Muscle of arm (tissue), 14 donors: ENCODE data around the gene CUL3. TPM values are rescaled to one million over a fixed set of nuclear protein-coding genes. Genes with fewer than 3 reads are reported as not detected.
"Not testable (repeated sequence)": the region's sequence is repeated elsewhere in the genome, so short reads cannot be mapped to it uniquely, and the experiment has no call there.

ENCODE experiments used
- DNase-seq: peaks from one replicate; pipeline ENCODE4 v3.0.0-alpha.2; 2013
- long read RNA-seq, 11 donors: transcript quantifications; one replicate each; lab custom pipeline, GENCODE V29; 2026
- polyA plus RNA-seq, 12 donors: library from polyadenylated mRNA; unstranded; fragments of 120-200 nt; gene quantifications; one replicate each; pipeline ENCODE4 v1.2.1, GENCODE V29; 2013; ENCODE audit not compliant: insufficient read length in 12 of 12

The CUL3 gene
- 10 to 100 TPM in 11 of 12 donors, not detected in 1; 58.2 to 94.0 (median 85.2) TPM for polyA plus RNA-seq
- long read RNA-seq, donor 1, full-length matches to known transcripts: 7 of 12 reads
- long read RNA-seq, donor 1, partial matches to known transcripts: 5 of 12 reads
- long read RNA-seq, donor 1, other reads (novel, unspliced or antisense): 0 of 12 reads
- long read RNA-seq, donor 2, full-length matches to known transcripts: 4 of 4 reads
- long read RNA-seq, donor 2, partial matches to known transcripts: 0 of 4 reads
- long read RNA-seq, donor 2, other reads (novel, unspliced or antisense): 0 of 4 reads
- long read RNA-seq, donor 3, full-length matches to known transcripts: 7 of 7 reads
- long read RNA-seq, donor 3, partial matches to known transcripts: 0 of 7 reads
- long read RNA-seq, donor 3, other reads (novel, unspliced or antisense): 0 of 7 reads
- long read RNA-seq, donor 4, full-length matches to known transcripts: 3 of 3 reads
- long read RNA-seq, donor 4, partial matches to known transcripts: 0 of 3 reads
- long read RNA-seq, donor 4, other reads (novel, unspliced or antisense): 0 of 3 reads
- long read RNA-seq, donor 5, full-length matches to known transcripts: 16 of 16 reads
- long read RNA-seq, donor 5, partial matches to known transcripts: 0 of 16 reads
- long read RNA-seq, donor 5, other reads (novel, unspliced or antisense): 0 of 16 reads
- long read RNA-seq, donor 6, full-length matches to known transcripts: 4 of 4 reads
- long read RNA-seq, donor 6, partial matches to known transcripts: 0 of 4 reads
- long read RNA-seq, donor 6, other reads (novel, unspliced or antisense): 0 of 4 reads
- long read RNA-seq, donor 7, full-length matches to known transcripts: 4 of 4 reads
- long read RNA-seq, donor 7, partial matches to known transcripts: 0 of 4 reads
- long read RNA-seq, donor 7, other reads (novel, unspliced or antisense): 0 of 4 reads
- long read RNA-seq, donor 8, full-length matches to known transcripts: 13 of 13 reads
- long read RNA-seq, donor 8, partial matches to known transcripts: 0 of 13 reads
- long read RNA-seq, donor 8, other reads (novel, unspliced or antisense): 0 of 13 reads
- long read RNA-seq, donor 9, full-length matches to known transcripts: 4 of 4 reads
- long read RNA-seq, donor 9, partial matches to known transcripts: 0 of 4 reads
- long read RNA-seq, donor 9, other reads (novel, unspliced or antisense): 0 of 4 reads
- long read RNA-seq, donor 10, full-length matches to known transcripts: 9 of 9 reads
- long read RNA-seq, donor 10, partial matches to known transcripts: 0 of 9 reads
- long read RNA-seq, donor 10, other reads (novel, unspliced or antisense): 0 of 9 reads
- long read RNA-seq, donor 11, full-length matches to known transcripts: 3 of 3 reads
- long read RNA-seq, donor 11, partial matches to known transcripts: 0 of 3 reads
- long read RNA-seq, donor 11, other reads (novel, unspliced or antisense): 0 of 3 reads

GRCh38 chr2:224585211-224586088 is at the start of gene CUL3:
Gene CUL3, minus strand, starts transcription at chr2:224585363. Its CDS starts 354 bp downstream, at chr2:224585009.
- peak; percentile 99 for DNase-seq

- DNase-seq: no peak
Observed at GRCh38 chr2:224630659-224631550, 45.7 kb upstream of the CUL3 start.

- DNase-seq: no peak
Observed at GRCh38 chr2:224628416-224628815, 43.3 kb upstream of the CUL3 start.

GRCh38 chr2:224626735-224627134 is 41.6 kb upstream of the CUL3 start:
- no peak for DNase-seq

- no peak for DNase-seq
Observed at GRCh38 chr2:224613543-224614286, 28.6 kb upstream of the CUL3 start.

GRCh38 chr2:224612578-224612977 is 27.4 kb upstream of the CUL3 start:
- peak; percentile 4 for DNase-seq

GRCh38 chr2:224611938-224612337 is 26.8 kb upstream of the CUL3 start:
- DNase-seq: no peak

GRCh38 chr2:224608104-224608503 is 22.9 kb upstream of the CUL3 start:
- DNase-seq: no peak

- DNase-seq: not testable (repeated sequence)
Observed at GRCh38 chr2:224603746-224604500, 18.8 kb upstream of the CUL3 start.

GRCh38 chr2:224602778-224603375 is 17.7 kb upstream of the CUL3 start:
- not testable (repeated sequence) for DNase-seq

GRCh38 chr2:224601923-224602322 is 16.8 kb upstream of the CUL3 start:
- DNase-seq: no peak

- no peak for DNase-seq
Observed at GRCh38 chr2:224598678-224599077, 13.5 kb upstream of the CUL3 start.

- no peak for DNase-seq
Observed at GRCh38 chr2:224596289-224596688, 11.1 kb upstream of the CUL3 start.

GRCh38 chr2:224595518-224595917 is 10.4 kb upstream of the CUL3 start:
- no peak for DNase-seq

- no peak for DNase-seq
Observed at GRCh38 chr2:224594840-224595239, 9.7 kb upstream of the CUL3 start.

GRCh38 chr2:224591220-224591619 is 6.1 kb upstream of the CUL3 start:
- DNase-seq: no peak

GRCh38 chr2:224586127-224586695 is 1.0 kb upstream of the CUL3 start:
- DNase-seq: no peak
